T-cell (primary cell): ENCODE data around the gene BBS7. TPM values are rescaled to one million over a fixed set of nuclear protein-coding genes. Genes with fewer than 3 reads are reported as not detected.
A peak's percentile ranks its signal among the peaks of the same experiment; 100 is the strongest.

Source experiments
- ATAC-seq, 4 experiments: fragments of 200-7000 bp in 3 of 4; fragments of 150-1000 bp in 1 of 4; cut with Tn5 transposase; replicated peaks in 1 of 4; 1 replicate in 3 of 4; 2 replicates in 1 of 4; pipeline ENCODE4 v1.10.0; 2021; ENCODE audit warnings: moderate library complexity in 3 of 4, mild to moderate bottlenecking in 2 of 4, moderate number of reproducible peaks in 1 of 4
- CTCF ChIA-PET, 2 donors: fragments of 300-600 bp; sonication (Branson Sonifier 250); formaldehyde crosslinking; loops; one replicate each; lab custom pipeline; 2022; ENCODE audit warnings: antibody characterized with exemption in 2 of 2; lab: Charles Lee
- POLR2A ChIA-PET, 2 donors: fragments of 300-600 bp; sonication (Branson Sonifier 250); formaldehyde crosslinking; loops; one replicate each; lab custom pipeline; 2022; ENCODE audit warnings: antibody characterized with exemption in 2 of 2; lab: Charles Lee
- DNase-seq, 35 experiments: peaks; one replicate each; pipeline versions ENCODE4 v3.0.0 to v3.0.0-alpha.2; 2013 to 2023
- H3K27ac ChIP-seq: one replicate; pipeline ENCODE4 v1.5.1; 2013; ENCODE audit warnings: low read length
- H3K27me3 ChIP-seq, 2 experiments: replicated peaks in 1 of 2; 1 replicate in 1 of 2; 2 replicates in 1 of 2; pipeline versions ENCODE4 v1.6.1 to v1.7.0; 2013; ENCODE audit warnings: low read length in 1 of 2, mixed read lengths in 1 of 2; ENCODE audit not compliant: control insufficient read depth in 2 of 2, insufficient read depth in 2 of 2; ENCODE audit errors: extremely low read depth in 1 of 2
- H3K36me3 ChIP-seq, 2 donors: 1 replicate in 1 of 2; 2 replicates in 1 of 2; pipeline versions ENCODE4 v1.6.1 to v1.7.0; 2013; ENCODE audit warnings: low read length in 1 of 2; ENCODE audit not compliant: control insufficient read depth in 2 of 2, insufficient read depth in 1 of 2; ENCODE audit errors: extremely low read depth in 1 of 2
- H3K4me1 ChIP-seq, 2 experiments: 1 replicate in 1 of 2; 2 replicates in 1 of 2; pipeline versions ENCODE4 v1.6.1 to v1.7.0; 2013; ENCODE audit warnings: low read length in 2 of 2, mixed read lengths in 1 of 2; ENCODE audit not compliant: insufficient read depth in 2 of 2, control insufficient read depth in 1 of 2; ENCODE audit errors: extremely low read depth in 1 of 2
- H3K4me3 ChIP-seq, 2 donors: 1 replicate in 1 of 2; 2 replicates in 1 of 2; pipeline versions ENCODE4 v1.5.1 to v1.7.0; 2013; ENCODE audit warnings: mild to moderate bottlenecking in 2 of 2, low read length in 1 of 2, moderate library complexity in 1 of 2; ENCODE audit not compliant: control insufficient read depth in 1 of 2; ENCODE audit errors: extremely low read depth in 1 of 2
- H3K9me3 ChIP-seq: 2 replicates; pipeline ENCODE4 v1.7.0; 2013
- H3K27ac Mint-ChIP-seq, 2 donors: one replicate each; pipeline ENCODE4 v1.8.0; 2020 to 2021; ENCODE audit warnings: mild to moderate bottlenecking in 2 of 2, mixed read lengths in 2 of 2
- H3K27me3 Mint-ChIP-seq, 2 donors: one replicate each; pipeline ENCODE4 v1.8.0; 2021 to 2022; ENCODE audit warnings: mixed read lengths in 2 of 2
- H3K36me3 Mint-ChIP-seq: one replicate; pipeline ENCODE4 v1.8.0; 2021; ENCODE audit warnings: mixed read lengths
- H3K4me1 Mint-ChIP-seq, 3 donors: one replicate each; pipeline ENCODE4 v1.8.0; 2020 to 2022; ENCODE audit warnings: mixed read lengths in 3 of 3, mild to moderate bottlenecking in 1 of 3
- H3K4me3 Mint-ChIP-seq, 3 donors: one replicate each; pipeline ENCODE4 v1.8.0; 2020 to 2022; ENCODE audit warnings: mild to moderate bottlenecking in 3 of 3, mixed read lengths in 3 of 3, moderate library complexity in 3 of 3
- H3K9me3 Mint-ChIP-seq, 3 donors: one replicate each; pipeline ENCODE4 v1.8.0; 2020 to 2022; ENCODE audit warnings: mixed read lengths in 3 of 3
- WGBS: methylation state at CpG from one replicate; pipeline ENCODE4 v1.1.5; 2013; ENCODE audit warnings: missing lambda C conversion rate; ENCODE audit not compliant: insufficient coverage; 5-methylcytosine and 5-hydroxymethylcytosine counted together
- total RNA-seq, 35 experiments: library from RNA in 6 of 35; stranded (reverse) in 6 of 35; fragments of 120-200 nt in 1 of 35; gene quantifications; one replicate each; pipeline versions ENCODE4 v1.2.1 to v1.2.4 and lab custom pipeline; 2013 to 2026

Gene BBS7
- total RNA-seq, 5 donors from 2014 or later (not counting 1 experiment from before 2014, with no cell fraction given) = 6.2 to 10.8 (median 8.7) TPM

DNA sequence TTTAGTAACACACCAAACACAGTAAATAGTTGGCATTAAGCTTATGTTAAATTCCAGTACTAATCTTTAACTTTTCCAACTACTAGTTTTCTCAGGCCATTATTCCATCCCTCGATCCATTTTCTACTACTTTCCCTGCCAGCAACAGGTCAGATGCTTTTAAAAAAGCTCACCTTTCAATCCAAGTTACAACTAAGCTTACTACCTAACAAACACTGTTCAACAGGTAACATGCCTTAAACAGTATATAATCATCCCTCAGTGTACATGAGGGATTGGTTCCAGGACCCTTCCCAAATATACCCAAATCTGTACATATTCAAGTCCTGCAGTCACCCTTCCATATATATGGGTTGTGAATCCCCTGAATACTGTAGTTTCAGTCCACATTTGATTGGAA is 52.1 kb downstream of the BBS7 start:
- no peaks in the 10 kb centered on the region for H3K27me3 Mint-ChIP-seq
- no peak overlapping the region for H3K4me3 ChIP-seq
- H3K9me3 ChIP-seq = no peaks in the 10 kb centered on the region
- H3K4me3 Mint-ChIP-seq = no peak overlapping the region
- peak overlapping the region in 1 of 2 donors; percentile 22 for H3K27ac Mint-ChIP-seq
- H3K9me3 Mint-ChIP-seq = no peaks in the 10 kb centered on the region
- H3K4me1 Mint-ChIP-seq = peaks cover 10 to 19% (median 14%) of the 10 kb centered on the region in 3 donors
- no peak overlapping the region for H3K27ac ChIP-seq
- H3K27me3 ChIP-seq = no peaks in the 10 kb centered on the region
- ChIA-PET POLR2A (no interaction called here), CTCF (no interaction called here)
- H3K36me3 ChIP-seq = peaks cover 0 to 41% of the 10 kb centered on the region in 2 donors
- WGBS = 75% methylated on average over 1 of the region's 1 CpG
- peaks cover 13% of the 10 kb centered on the region for H3K36me3 Mint-ChIP-seq
- H3K4me1 ChIP-seq = peaks cover 3 to 6% of the 10 kb centered on the region in 2 experiments
- DNase-seq (no peak), ATAC-seq (no peak)

DNA sequence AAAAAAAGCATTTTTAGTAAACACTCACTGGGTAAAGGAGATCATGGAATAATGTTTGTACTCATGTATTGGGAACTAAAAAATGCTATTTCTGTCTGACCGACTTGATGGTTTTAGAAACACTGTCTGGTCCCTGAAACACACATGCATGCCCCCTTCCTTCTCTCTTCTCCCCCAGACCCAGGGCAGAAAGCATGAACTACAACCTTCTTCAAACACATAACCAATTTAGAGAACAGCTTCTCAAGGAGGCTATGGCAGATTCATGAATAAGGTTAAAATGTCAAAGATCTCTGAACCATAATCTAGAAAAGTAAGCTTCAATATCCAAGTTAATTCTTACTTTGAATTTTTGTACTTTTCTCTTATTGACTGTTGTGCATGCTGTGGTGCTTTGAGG is 52.6 kb downstream of the BBS7 start:
- Histone ChIP-seq H3K4me1 (peaks cover under 1 to 3% of the 10 kb centered on the region in 2 experiments), H3K9me3 (no peaks in the 10 kb centered on the region), H3K36me3 (peaks cover 0 to 46% of the 10 kb centered on the region in 2 donors), H3K27ac (no peak overlapping the region), H3K27me3 (no peaks in the 10 kb centered on the region), H3K4me3 (no peak overlapping the region)
- WGBS = no CpG with 5 or more reads among the region's 1 CpG
- peaks cover 5 to 14% (median 10%) of the 10 kb centered on the region in 3 donors for H3K4me1 Mint-ChIP-seq
- POLR2A ChIA-PET = no interaction called here
- peak overlapping the region; percentile 19 to 22 for H3K27ac Mint-ChIP-seq
- no peak overlapping the region for H3K4me3 Mint-ChIP-seq
- H3K9me3 Mint-ChIP-seq = no peaks in the 10 kb centered on the region
- CTCF ChIA-PET = no interaction called here
- DNase-seq = no peak
- ATAC-seq = no peak
- peaks cover 16% of the 10 kb centered on the region for H3K36me3 Mint-ChIP-seq
- no peaks in the 10 kb centered on the region for H3K27me3 Mint-ChIP-seq

DNA sequence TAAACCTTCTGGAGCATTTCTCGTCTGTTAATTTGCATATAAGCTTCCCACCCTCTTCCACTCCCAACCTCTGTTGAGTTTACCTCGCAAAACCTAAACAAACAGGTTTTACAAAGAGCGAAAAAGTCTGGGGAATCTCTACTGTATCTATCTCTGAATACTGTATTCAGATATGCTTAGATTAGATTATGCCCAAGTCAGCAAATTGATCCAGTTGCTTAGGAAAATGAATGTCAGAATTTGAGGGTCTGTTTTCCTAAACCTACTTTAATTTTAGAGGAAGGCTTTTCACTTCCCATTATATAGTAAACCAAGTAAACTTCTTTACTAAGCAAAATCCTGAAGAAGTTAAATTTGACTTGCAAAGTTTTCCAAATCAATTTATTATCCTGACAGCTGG is 53.3 kb downstream of the BBS7 start:
- Histone ChIP-seq H3K4me3 (no peak overlapping the region), H3K9me3 (no peaks in the 10 kb centered on the region), H3K27ac (no peak overlapping the region), H3K27me3 (no peaks in the 10 kb centered on the region), H3K4me1 (no peaks in the 10 kb centered on the region), H3K36me3 (peaks cover 0 to 52% of the 10 kb centered on the region in 2 donors)
- no peak for DNase-seq
- H3K27me3 Mint-ChIP-seq = no peaks in the 10 kb centered on the region
- H3K36me3 Mint-ChIP-seq = peaks cover 17% of the 10 kb centered on the region
- no peak for ATAC-seq
- no peak overlapping the region for H3K4me3 Mint-ChIP-seq
- H3K9me3 Mint-ChIP-seq = no peaks in the 10 kb centered on the region
- peaks cover 0 to 8% (median 3%) of the 10 kb centered on the region in 3 donors for H3K4me1 Mint-ChIP-seq
- WGBS = no CpG with 5 or more reads among the region's 3 CpGs
- H3K27ac Mint-ChIP-seq = no peak overlapping the region
- POLR2A ChIA-PET = no interaction called here
- CTCF ChIA-PET = no interaction called here

DNA sequence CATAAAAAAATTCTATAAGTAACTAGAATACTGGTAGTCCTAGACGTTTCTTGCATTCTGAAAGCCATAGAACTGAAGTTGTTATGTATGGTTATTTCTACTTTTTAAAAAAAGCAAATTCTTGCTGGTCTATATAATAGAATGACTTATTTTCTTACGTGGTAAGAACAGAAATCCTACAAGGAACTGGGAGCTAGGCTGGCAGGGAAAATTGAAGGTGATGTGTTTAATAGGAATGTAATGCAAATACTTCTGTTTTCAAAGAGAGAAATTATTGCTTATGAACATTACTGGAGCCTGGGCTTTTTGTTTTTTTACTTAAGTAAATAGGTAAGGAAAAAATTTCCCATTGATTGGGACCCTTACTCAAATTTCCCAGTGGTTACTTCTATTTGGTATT is 55.5 kb downstream of the BBS7 start:
- Mint-ChIP-seq H3K4me1 (peaks cover 0 to 12% (median 5%) of the 10 kb centered on the region in 3 donors), H3K9me3 (no peaks in the 10 kb centered on the region), H3K4me3 (no peak overlapping the region), H3K27ac (no peak overlapping the region), H3K27me3 (no peaks in the 10 kb centered on the region), H3K36me3 (peaks cover 28% of the 10 kb centered on the region)
- no CpG with 5 or more reads among the region's 2 CpGs for WGBS
- H3K4me1 ChIP-seq = no peaks in the 10 kb centered on the region
- H3K4me3 ChIP-seq = no peak overlapping the region
- no peak overlapping the region for H3K27ac ChIP-seq
- H3K27me3 ChIP-seq = no peaks in the 10 kb centered on the region
- H3K9me3 ChIP-seq = no peaks in the 10 kb centered on the region
- ChIA-PET CTCF (no interaction called here), POLR2A (no interaction called here)
- ATAC-seq (no peak), DNase-seq (no peak)
- peaks cover 0 to 69% of the 10 kb centered on the region in 2 donors for H3K36me3 ChIP-seq

DNA sequence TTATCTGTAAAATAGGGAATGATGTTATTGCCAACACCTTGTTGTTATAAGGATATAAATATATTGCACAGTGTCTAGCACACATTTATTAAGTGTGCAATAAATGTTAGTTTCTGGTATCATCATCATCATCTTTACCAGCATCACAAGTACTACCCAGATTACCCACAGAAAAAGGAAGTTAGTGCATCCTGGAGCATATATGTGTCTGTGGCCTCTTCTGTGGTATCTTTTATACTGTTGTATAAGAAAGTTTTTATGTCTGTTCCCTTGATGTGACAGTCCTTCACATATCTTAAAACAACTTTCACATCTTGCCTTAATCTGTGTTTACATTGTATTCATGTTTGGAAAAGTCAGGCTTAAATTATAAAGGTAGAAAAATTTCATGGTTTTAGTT is 59.2 kb downstream of the BBS7 start:
- Mint-ChIP-seq H3K27me3 (no peaks in the 10 kb centered on the region), H3K4me1 (peaks cover 6 to 12% (median 7%) of the 10 kb centered on the region in 3 donors), H3K27ac (no peak overlapping the region), H3K36me3 (peaks cover 34% of the 10 kb centered on the region), H3K4me3 (no peak overlapping the region), H3K9me3 (no peaks in the 10 kb centered on the region)
- DNase-seq (no peak), ATAC-seq (no peak)
- Histone ChIP-seq H3K4me1 (no peaks in the 10 kb centered on the region), H3K27me3 (no peaks in the 10 kb centered on the region), H3K9me3 (no peaks in the 10 kb centered on the region), H3K36me3 (peaks cover 5 to 82% of the 10 kb centered on the region in 2 donors), H3K27ac (no peak overlapping the region), H3K4me3 (no peak overlapping the region)
- CTCF ChIA-PET = no interaction called here
- POLR2A ChIA-PET = interaction anchor here in 1 of 2 donors (0.5 to 0.6 kb wide), 2 partner anchors 9 to 650 kb away, joined by 3 read pairs; no protein-coding TSS in a partner anchor

DNA sequence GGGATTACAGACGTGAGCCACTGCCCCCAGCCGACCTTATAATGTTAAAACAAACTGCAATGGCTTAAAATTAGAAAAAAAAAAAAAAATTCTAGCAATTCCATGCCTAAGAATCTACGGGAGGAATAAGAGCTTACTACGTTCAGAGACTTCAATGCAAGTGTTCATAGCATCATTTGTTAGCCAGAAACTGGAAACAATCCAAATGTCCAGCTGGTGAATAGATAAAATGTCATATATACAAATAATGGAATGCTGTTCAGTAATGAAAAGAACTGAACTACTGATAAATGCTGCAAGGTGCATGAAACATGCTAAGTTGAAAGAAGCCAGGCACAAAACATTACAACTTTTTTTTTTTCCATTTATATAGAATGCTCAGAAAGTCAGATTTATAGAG is 63.9 kb downstream of the BBS7 start:
- Histone ChIP-seq H3K36me3 (peaks cover 5 to 76% of the 10 kb centered on the region in 2 donors), H3K9me3 (no peaks in the 10 kb centered on the region), H3K4me1 (peaks cover 7 to 8% of the 10 kb centered on the region in 2 experiments), H3K4me3 (no peak overlapping the region), H3K27ac (no peak overlapping the region), H3K27me3 (no peaks in the 10 kb centered on the region)
- CTCF ChIA-PET = interaction anchor here in 1 of 2 donors (0.6 kb wide), 1 partner anchor 40 kb away, joined by 4 read pairs; no protein-coding TSS in a partner anchor
- Mint-ChIP-seq H3K4me3 (no peak overlapping the region), H3K9me3 (no peaks in the 10 kb centered on the region), H3K4me1 (peaks cover 21 to 34% (median 30%) of the 10 kb centered on the region in 3 donors), H3K36me3 (peaks cover 40% of the 10 kb centered on the region), H3K27ac (no peak overlapping the region), H3K27me3 (no peaks in the 10 kb centered on the region)
- ATAC-seq (no peak), DNase-seq (no peak)
- no CpG with 5 or more reads among the region's 4 CpGs for WGBS
- POLR2A ChIA-PET = interaction anchor here in 1 of 2 donors (0.7 kb wide), 1 partner anchor 63 kb away, joined by 3 read pairs; no protein-coding TSS in a partner anchor
